Measurements from ENCODE around the gene DDX17.

The DDX17 gene

DNA sequence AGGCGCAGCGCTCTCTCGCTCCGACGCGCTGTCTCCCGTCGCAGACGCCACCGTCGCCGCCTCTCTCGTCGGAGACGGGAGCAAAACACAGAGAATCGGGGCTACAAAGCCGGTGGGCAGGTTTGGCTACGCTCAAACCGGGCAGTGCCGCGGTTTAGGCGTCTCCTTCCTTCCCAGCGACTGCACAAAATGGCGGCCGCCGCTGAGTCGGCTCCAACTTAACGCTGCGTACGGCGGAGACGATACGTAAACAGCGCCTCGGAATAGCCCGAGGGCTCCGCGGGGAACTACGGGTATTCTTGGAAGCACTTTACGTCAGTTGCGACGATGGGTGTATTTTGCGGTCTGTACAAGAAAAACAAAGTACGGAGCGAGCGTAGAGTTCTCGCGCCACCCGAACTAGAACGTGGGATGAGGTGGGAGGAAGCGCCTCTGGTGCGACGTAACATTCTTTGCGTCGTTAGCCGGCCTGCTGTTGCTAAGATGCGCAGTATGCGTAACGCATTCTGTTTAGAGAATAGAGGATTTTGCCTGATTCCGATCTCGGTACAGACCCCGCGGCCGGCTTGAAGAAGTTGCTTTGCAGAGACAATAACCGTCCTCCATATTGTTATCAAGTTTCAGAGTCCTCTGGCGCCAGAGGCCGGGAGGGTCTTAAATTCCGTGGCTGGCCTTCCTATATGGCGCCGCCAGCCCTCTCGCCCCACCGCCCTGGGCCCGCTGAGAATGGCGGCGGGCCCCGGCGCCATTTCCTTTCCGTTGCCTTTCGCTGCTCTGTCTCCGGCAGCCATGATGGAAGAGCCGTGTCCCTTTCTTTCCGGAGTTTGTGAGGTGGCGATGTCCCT lies at the start of gene DDX17:
Gene DDX17 (minus strand): TSS at position 194 of the 845 bp plus-strand sequence.
- DNase-seq = peak; percentile 95

DNA sequence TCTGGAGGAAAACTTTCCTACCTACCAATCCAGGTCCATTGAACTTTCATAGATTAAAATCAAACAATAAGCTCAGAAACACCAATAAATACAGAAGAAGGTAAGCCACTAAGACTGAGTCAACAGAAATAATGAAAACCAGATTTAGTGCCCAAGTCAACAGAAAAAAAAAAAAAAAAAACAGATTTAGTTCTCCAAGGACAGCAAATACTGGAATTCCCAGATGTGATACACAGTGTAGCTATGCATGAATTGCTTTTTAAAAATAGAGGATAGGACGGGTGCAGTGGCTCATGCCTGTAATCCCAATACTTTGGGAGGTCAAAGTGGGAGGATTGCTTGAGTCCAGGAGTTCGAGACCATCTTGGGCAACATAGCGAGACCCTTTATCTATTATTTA lies 48.2 kb upstream of the DDX17 start:
- DNase-seq = peak; percentile 77

DNA sequence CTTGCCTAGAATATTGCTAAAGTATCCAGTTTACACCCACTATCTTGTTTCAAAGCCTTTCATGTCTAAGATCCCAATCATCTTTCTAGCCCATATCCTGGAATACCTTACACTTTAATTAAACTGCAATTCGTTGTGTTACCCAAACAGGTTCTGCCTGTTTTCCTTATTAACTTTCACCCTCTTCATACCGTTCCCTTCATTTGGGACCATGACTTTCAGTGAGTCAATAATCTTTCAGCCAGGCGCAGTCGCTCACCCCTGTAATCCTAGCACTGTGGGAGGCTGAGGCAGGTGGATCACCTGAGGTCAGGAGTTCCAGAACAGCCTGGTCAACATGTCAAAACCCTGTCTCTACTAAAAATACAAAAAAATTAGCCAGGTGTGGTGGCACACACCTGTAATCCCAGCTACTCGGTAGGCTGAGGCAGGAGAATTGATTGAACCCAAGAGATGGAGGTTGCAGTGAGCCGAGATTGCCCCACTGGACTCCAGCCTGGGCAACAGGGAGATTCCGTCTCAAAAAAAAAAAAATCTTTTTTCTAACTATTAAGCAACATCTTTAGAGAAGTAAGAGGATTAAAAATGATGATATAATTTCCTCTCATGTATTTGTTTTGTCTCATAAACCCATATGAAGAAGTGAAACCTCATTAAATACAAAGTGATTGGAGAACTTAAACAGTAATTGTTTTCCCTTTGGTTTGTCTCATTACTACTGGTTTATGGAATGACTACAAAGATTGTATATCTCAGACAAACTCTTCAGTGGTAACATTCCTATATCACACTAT lies 43.2 kb upstream of the DDX17 start:
- no peak for DNase-seq

DNA sequence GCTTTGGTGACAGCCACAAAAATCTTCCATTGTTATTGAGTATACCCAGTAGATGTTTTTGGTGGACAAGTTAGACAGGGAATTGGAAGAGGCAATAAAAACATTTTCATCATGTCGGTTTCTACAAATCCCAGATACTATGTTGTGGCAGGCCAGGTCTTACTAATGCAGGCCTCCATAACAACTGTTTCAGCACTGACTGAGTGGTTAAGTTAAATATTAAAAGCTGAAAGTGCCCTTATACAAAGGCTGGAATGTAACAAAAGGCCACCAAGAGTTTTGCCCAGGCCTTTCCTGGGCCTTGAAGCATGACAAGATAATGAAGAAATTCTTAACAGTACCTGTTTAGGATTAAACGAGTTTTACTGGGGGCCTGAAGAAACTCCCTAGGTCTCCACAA lies 34.6 kb upstream of the DDX17 start:
- no peak for DNase-seq

DNA sequence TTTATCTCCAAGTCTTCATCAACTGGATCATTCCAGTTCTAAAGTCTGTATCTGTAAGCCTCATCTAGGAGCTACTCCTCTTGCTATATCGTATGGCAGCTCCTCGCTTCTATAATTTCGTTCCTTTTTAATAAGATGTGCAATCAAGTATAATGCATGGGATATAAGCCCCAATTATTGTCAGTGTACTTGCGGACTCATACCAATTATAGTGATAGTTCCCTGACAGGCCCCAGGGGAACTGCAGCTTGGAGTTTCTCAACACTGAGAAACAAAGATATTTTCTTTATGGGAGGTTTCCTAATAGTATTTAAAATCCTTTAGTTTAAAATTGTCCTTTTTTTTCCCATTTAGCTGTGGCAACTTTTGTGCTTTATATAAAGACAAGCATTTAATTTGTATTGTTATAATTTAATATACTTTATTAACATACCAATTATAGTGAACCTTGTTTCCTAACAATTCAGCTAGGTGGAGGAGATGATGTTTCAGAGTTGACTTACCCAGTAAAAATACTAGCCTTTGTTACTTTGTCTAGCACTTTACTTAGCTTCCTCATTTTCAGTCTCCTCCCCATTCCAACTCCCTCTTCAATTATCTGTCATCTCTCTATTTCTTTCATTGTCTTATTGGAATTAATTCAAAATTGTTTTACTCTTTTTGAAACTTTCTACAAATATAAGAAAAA lies 25.3 kb upstream of the DDX17 start:
- DNase-seq = no peak

DNA sequence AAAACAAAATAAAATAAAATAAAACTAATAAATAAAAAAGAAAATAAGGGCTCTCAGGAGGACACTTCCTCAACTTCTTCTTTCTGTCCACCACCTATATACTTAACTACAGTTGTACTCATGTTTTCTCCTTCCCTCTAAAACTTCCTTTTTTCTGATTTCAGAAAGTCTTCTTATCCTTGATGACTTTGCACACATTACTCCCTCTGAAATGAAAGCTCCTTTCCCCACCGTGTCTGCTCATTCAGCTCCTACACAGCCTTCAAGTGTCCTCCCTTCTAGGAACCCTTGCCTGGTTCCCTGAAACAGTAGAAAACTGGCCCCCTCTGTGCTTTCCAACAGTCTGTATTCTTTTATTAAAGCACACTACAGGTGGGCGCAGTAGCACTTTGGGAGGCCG lies 18.3 kb upstream of the DDX17 start:
- DNase-seq = no peak

DNA sequence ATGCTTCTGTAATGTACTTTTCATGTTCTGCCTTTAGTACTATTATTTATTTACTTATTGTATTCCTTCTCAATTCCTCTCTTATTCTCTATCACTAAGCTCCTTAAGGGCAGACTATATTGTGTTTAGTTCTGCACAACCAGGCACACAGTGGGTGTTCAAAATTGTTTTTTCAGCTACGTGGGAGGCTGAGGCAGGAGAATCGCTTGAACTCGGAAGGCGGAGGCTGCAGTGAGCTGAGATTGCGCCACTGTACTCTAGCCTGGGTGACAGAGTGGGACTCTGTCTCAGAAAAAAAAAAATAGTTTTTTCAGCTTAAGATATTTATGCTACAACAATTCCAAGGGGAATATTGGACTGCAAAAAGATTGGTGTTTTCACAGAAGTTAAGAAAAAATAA lies 17.4 kb upstream of the DDX17 start:
- no peak for DNase-seq

DNA sequence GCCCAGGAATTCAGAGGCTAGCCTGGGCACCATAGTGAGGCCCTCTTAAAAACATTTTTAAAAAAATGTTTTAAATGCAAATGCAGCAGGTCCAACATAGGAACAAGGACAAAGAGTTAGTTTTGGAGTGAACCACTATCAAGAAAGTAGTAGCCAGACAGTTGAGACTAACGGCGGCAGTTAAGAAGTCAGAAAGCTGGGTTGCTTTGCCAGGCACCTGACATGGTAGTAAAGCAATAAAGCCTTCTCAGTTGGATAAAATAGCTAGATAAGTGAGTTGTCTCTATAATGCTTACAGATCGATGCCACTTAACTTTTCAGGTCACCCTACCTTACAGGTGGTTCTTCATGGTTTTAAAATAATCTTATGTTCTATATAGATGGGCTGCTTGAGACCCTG lies 16.9 kb upstream of the DDX17 start:
- no peak for DNase-seq

DNA sequence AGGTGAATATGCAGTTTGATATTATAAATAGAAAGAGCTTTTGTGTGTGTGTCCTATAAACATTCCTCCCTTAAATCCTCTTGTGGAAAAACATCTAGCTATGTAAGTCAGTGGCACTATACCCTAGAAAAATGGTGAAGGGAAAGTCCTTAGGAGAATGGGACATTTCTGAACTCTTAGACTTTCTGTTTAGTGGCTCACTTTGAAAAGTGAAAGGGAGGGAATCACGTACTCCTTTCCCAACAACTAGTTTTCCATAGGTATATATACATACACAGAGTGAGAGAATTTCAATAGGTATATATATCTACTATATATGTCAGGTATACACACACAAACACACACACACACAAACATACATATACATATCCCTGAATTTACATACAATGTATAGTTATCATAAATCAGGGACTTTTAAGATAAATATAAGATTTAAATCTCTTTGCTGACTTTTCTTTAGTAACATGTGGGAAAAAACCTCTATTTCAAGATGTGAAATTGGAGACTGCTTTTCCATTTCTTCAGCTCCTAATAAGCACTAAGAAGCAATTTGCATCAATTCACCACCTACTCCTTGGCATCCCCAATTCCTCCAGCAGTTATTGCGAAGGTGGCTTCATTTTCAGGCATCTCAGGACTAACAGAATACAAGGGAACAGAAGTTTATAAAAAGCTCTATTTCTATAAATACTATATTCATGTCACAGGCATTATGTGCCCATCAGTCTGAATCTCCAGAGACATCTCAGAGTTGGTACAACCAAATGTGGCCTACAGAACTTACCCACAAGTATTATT lies 13.5 kb upstream of the DDX17 start:
- no peak for DNase-seq

DNA sequence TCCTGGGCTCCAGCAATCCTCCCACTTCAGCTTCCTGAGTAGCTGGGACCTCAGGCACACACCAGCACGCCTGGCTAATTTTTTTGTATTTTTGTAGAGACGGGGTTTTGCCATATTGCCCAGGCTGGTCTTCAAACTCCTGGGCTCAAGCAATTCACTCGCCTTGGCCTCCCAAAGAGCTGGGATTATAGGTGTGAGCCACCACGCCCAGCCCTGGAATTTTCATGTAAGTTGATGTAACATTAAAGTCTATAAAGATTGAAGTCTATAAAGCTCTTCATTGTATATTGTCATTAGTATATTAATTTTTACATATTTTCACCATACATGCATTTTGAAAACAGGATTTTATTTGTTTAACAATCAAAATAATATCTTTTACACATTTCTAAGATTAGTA lies 12.5 kb upstream of the DDX17 start:
- DNase-seq = no peak

DNA sequence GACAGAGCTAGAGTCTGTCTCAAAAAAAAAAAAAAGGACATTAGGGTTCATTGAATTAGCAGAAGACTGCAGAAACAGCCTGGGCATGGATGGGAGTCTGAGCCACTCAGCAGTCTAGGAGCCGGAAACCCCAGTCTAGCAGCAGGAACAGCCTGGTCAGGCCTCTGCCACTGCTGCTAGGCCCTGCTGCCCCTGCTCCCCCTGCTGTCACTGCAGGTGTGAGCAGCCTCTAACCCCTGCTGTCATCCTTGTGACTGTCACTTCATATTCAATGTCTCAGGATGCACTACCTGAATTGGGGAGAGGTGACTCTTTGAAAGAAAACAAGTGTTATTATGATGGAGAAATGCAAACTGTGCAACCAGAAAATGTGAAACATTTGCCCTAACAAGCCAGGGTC lies 7.0 kb upstream of the DDX17 start:
- DNase-seq = no peak

DNA sequence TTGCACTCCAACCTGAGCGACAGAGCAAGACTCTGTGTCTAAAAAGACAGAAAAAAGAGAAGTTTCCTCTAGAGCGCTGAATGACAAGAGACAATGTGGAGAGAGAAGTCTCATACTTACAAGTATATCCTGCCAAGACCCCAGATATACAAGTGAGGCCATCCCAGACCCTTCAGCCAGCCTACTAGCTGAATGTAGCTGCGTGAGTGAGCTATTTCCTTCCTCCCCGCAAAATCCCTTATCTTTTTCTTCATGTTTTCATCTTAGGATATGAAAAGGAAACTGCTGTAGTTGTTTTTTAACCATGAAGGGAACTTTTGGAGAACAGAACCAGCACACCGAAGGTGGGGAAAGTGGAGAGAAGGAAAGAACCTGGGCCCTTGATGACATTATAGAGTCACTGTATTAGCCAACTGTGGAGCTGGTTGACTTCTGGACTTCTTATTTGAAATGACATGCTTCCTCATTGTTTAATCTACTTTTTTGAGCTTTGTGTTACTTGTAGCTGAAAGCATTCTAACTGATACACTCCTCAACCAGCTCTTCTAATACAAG lies 4.4 kb upstream of the DDX17 start:
- no peak for DNase-seq

DNA sequence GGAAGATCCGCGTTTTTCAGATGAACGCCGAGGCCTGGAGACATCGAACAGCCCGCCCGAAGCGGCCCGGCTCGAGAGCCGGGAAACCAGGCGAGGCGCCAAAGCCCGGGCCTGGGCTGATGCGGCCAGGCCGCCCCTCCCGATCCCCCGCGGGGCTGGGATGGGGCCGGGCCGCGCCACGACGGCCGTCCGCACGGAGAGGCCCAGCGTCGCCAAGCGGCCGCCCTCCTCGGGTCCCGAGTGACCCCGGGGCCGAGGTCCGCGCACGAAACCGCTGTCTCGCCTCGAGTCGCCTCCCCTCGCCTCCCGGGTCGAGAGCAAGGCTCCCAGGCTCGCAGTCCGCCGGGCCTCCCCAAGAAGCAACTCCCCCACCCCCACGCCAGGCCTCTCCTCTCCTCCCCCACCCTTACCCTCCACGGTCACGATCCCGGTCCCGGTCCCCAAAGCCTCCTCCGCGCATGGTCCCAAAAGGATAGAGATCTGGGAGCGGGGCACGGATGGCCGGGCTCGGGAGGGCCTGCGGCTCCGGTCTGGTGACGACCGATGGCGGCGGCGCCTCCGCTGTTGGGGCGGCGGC lies 482 bp downstream of the DDX17 start:
- DNase-seq = peak; percentile 64

DNA sequence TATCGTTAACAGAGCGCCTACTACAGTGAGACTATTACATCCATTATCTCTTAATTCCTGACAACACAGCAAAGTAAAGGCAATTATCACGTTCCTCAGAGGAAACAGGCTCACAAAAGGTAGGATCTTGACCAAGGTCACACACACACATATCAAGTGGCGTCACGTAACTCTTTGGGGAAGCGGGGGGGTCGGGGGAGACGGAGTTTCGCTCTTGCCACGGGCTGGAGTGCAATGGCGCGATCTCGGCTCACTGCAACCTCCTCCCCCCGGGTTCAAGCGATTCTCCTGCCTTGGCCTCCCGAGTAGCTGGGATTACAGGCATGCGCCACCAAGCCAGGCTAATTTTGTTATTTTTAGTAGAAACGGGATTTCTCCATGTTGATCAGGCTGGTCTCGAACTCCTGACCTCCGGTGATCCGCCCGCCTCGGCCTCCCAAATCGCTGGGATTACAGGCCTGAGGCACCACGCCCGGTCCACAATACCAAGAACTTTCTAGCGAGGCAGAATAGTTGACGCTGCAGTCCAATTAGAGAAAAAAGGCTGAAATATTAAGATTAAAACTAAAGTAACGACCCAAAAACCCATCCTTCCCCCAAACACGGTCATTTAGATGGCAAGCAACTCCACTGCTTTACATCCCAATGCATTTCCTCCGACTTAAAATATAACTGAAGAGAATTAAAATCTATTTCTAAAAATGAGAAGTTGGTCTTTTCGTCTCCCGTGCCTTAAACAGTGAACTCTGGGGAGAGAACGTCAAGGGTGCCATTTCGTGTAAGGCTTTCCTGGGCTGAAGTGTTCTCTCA lies 1.2 kb downstream of the DDX17 start:
- DNase-seq = peak; percentile 58

DNA sequence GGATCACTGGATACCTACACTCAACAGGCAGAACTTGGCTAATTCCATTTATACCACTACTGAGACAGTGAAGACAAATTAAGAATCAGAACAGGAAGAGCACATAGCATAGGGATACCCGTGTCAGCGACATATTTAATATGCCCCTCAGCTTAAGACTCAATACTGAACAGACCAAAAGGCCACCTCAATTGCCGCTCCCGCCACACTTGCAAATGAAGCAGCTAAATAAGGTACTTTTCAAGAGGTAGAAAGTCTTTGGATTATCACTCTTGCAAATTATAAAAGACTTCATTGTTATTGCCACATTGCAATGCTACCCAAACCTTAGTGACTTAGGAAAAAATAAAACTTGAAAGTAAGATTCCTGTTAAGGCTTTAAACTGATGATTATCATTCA lies 3.1 kb downstream of the DDX17 start:
- DNase-seq = no peak

DNA sequence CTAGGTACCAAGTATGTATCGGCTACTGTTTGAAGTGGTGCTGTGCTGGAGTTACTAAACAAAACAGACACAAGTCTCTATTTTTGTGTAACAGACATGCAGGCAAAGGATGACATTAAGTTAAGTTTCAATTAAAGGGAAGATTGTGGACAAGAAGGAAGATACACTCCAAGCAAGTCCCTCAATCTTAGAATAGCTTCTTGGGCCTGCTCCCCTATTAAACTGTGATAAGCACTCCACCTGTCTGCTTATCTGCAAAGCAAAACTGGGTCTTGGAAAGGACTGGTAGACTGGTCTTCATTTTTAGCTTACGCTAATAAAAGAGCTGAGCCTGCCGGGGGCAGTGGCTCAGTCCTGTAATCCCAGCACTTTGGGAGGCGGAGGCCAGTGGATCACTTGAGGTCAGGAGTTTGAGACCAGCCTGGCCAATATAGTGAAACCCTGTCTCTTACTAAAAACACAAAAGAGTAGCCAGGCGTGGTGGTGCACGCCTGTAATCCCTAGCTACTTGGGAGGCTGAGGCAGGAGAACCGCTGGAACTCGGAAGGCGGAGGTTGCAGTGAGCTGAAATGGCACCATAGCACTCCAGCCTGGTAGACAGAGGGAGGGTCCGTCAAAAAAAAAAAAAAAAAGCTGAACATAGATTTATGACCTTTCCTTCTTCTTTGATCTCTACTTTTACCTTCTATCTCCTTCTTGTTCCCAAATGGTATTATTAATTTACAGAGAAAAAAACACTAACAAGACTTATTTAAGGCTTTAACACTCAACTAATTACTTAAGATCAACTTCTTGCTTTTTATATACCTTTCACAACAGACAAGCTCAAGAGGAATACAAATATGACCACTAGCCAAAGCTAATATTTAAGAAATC lies 4.1 kb downstream of the DDX17 start:
- no peak for DNase-seq

DNA sequence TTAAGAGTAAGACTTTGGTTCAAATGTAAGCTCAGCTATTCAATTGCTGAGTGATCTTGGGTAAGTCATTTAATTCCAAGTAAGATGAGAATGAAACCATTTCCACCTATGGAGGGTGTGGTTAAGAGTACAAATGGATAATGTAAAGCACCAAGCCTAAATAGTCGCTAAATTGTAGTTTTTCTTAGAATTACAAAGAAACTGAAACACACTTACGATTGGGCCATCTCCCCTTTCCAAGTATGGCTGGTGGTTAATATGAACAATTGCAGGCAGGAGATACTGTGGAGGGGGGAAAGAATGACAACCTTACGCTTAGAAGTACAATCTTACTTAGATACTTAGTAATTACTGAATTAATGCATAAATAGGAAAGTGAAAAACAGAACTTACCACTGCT lies 8.2 kb downstream of the DDX17 start:
- no peak for DNase-seq

DNA sequence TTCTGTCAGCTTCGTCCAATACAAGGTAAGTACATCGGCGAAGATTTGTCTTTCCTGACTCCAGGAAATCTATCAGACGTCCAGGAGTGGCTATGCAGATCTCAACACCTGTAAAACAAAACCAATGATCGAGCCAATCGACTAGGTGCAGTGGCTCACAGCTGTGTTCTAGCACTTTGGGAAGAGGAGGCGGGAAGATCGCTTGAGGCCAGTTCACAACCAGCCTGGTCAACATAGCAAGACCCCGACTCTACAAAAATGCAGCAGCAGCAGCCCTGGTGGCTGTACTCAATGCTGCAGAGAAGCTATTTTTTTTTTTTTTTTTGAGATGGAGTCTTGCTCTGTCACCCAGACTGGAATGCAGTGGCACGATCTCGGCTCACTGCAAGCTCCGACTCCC lies 11.2 kb downstream of the DDX17 start:
- no peak for DNase-seq

DNA sequence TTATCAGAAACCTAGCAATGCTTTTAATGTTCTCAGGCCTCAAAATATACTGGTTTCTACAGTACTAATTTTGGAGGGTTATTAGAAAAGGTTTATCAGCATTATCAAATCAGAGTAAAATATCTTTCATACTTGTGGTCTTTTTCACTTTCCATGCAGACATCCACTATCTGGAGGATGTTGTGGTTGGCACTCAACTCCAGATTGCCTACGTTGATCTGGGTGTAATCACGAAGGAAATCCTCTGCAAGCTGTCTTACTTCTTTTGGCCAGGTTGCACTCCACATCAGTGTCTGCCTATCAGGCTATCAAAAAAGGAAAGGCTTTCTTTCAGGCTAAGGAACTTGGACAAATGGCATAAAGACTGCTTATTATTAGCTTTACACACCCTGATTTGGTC lies 11.6 kb downstream of the DDX17 start:
- peak; percentile 55 for DNase-seq

DNA sequence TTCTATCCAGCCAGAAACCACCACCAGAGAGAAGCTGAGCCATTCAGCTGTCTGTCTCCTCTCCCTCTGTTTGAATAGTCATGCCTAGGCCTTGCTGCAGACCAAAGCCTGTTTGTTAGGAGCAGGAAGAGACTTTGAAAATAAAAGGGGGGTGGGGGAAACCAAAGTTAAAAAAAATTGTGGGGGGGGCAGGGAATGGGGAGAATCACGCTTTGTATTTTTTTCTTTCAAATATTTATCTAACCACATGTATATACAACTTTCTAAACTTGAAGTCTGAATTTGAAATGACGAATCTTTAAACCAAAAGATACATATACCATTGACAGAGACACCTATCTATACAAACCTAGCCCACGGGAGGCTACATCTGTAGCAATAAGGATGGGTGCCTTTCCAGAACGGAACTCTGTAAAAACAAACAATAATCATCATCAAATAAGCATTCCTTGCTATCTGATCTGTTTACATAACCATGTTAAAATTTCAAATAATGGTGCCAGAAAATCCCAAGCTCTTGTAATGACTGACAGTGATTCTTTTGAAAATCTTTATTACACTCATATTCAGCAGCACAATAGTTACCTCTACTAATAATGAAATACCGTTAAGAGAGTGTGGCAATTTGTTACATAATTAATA lies 14.3 kb downstream of the DDX17 start:
- DNase-seq = no peak
